Fibroblast of gingiva (primary cell): ENCODE measurements around the gene USB1.
A peak's percentile ranks its signal among the peaks of the same experiment; 100 is the strongest.
"Not testable (repeated sequence)": the region's sequence is repeated elsewhere in the genome, so short reads cannot be mapped to it uniquely, and the experiment has no call there.

ENCODE experiments used
- DNase-seq: peaks from one replicate; pipeline ENCODE4 v3.0.0-alpha.2; 2011; ENCODE audit warnings: low read depth

Gene USB1

GRCh38 chr16:57995721-57996405, 5.3 kb upstream of the USB1 start:
- no peak for DNase-seq

- DNase-seq, result no peak
These were observed 4.6 kb upstream of the USB1 start for GRCh38 chr16:57996406-57997175.

GRCh38 chr16:57997176-57997527, 4.1 kb upstream of the USB1 start:
- no peak for DNase-seq

- DNase-seq, result no peak
These were observed 3.5 kb upstream of the USB1 start for GRCh38 chr16:57997528-57998265.

DNA sequence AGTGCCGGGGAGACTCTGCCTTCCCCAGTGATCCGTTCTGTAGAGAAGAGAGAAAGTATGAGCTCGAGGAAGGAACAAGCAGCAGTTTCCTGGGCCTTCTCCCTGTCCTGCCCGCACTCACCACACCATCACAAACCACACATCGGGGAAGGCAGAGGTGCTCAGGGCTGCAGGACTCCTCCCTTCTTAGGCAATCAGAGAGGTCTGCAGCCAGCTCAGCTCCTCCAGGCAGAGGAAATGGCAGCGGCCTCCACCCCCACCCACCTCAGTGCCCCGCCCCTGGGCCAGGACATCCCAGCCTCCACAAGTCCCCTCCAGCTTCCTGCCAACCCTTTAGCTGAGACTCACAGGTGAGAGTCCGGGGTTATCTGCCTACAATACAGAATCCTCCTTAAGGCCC, 2.7 kb upstream of the USB1 start:
- DNase-seq, result no peak

GRCh38 chr16:57998992-57999365, 2.2 kb upstream of the USB1 start:
- DNase-seq, result peak; percentile 22

- DNase-seq, result no peak
These were observed 1.7 kb upstream of the USB1 start for GRCh38 chr16:57999366-57999970.

GRCh38 chr16:57999971-58000705, 1.1 kb upstream of the USB1 start, which contains the start of gene ZNF319:
Gene ZNF319 (minus strand): TSS chr16:58000672. CDS start chr16:57998265, 2,407 bp downstream.
- no peak for DNase-seq

GRCh38 chr16:58001781-58002415, 691 bp downstream of the USB1 start:
- DNase-seq, result no peak

- DNase-seq, result no peak
These were observed 1.2 kb downstream of the USB1 start for GRCh38 chr16:58002416-58002800.

DNA sequence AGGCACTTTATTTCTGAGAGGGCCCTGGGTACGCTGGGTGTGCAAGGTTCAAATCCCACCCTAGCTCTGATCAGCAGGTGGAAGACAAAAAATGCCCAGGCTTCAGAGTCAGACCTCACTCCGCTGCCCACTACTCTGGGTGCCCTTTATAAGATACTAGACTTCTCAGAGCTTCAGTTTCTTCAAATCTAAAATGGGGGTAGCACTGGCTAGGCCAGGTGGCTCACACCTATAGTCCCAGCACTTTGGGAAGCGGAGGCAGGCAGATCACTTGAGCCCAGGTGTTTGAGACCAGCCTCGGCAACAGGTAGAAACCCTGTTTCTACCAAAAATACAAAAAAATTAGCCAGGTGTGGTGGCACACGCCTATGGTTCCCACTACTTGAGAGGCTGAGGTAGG, 1.7 kb downstream of the USB1 start:
- no peak for DNase-seq

- DNase-seq, result not testable (repeated sequence)
These were observed 3.5 kb downstream of the USB1 start for GRCh38 chr16:58004736-58005135.

GRCh38 chr16:58009856-58010416, 8.7 kb downstream of the USB1 start:
- no peak for DNase-seq

GRCh38 chr16:58010886-58011285, 9.7 kb downstream of the USB1 start:
- DNase-seq, result no peak

DNA sequence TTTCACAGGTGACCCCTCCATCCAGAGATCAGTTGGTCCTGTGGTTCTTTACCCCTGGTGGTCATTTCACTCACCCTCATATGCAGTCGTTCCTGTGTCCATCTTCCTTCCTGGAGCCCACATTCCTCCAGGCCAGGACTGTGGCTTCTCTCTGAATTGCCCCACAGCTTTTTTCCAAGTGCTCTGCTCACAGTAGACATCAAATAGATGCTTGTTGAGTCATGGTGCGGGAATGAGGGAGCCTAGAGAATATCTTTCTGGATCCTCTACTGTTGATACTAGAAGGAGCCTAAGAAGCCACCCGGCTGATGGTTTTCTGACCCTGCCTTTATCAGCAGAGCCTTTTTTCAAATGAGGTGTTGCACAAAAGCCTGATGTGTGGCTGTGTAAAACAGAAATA, 10.4 kb downstream of the USB1 start:
- no peak for DNase-seq

GRCh38 chr16:58012481-58012880, 11.3 kb downstream of the USB1 start:
- no peak for DNase-seq

DNA sequence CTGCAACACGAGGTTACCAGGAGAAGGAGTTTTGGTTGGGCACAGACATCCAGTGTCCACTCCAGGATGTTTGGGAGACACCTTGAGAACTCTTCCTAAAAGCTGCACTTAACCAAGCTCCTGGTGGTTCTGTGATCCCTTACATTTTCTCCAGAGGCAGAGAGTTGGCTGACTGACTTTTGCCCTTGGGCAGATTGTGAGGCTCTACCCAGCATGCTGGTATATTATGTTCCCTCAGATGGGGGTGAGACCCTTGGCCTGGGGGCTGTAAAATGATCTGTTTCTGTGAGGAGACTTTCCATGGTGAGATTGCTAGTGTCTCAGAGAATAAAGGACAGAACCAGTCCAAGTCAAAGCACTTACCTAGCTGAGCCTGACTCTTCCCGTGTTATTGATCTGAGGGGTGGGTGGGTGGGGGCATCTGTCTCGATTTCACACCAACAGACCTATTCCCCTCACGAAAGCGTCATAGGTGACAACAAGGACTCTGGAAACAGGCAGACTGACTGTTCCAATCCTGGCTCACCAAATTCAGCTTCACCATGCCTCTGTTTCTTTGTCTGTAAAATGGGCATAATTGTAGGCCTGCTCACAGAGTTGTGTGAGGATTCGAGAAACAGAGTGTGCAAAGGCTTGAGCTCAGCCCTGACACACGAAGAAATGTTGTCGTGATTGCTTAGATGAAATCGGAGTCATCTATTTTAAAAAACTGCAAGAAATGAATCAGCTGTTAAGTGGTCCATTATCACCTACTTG, 12.2 kb downstream of the USB1 start:
- no peak for DNase-seq

- DNase-seq, result no peak
These were observed 15.7 kb downstream of the USB1 start for GRCh38 chr16:58016840-58017446.

- no peak for DNase-seq
These were observed 17.6 kb downstream of the USB1 start for GRCh38 chr16:58018803-58019202.
